ENCODE data around the gene RSL1D1.
"Not testable (repeated sequence)": the region's sequence is repeated elsewhere in the genome, so short reads cannot be mapped to it uniquely, and the experiment has no call there.

RSL1D1 gene

DNA sequence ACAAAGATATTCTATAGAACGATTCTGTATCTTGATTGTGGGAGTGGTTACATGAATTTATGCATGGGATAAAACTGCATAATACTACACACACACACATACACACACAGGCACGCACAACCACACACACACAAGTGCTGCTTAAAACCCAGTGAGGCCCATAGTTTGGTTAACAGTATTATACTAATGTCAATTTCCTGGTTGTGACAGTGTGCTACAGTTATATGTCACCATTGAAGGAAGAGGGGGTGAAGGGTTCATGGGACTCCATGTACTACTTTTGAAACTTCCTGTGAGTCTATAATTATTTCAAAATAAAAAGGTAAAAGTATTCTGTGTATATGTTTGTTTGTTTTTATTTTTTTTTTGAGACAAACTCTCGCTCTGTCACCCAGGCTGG is 62.4 kb downstream of the RSL1D1 start:
- no peak overlapping the region for H3K4me3 ChIP-seq (replicated peaks; ENCODE audit: low read depth, low read length)
- TF ChIP-seq, protein P1, sequence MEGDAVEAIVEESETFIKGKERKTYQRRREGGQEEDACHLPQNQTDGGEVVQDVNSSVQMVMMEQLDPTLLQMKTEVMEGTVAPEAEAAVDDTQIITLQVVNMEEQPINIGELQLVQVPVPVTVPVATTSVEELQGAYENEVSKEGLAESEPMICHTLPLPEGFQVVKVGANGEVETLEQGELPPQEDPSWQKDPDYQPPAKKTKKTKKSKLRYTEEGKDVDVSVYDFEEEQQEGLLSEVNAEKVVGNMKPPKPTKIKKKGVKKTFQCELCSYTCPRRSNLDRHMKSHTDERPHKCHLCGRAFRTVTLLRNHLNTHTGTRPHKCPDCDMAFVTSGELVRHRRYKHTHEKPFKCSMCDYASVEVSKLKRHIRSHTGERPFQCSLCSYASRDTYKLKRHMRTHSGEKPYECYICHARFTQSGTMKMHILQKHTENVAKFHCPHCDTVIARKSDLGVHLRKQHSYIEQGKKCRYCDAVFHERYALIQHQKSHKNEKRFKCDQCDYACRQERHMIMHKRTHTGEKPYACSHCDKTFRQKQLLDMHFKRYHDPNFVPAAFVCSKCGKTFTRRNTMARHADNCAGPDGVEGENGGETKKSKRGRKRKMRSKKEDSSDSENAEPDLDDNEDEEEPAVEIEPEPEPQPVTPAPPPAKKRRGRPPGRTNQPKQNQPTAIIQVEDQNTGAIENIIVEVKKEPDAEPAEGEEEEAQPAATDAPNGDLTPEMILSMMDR (IDR thresholded peaks at IDR 0.05; ENCODE audit: low read length, missing control alignments): no peak
- DNase-seq (ENCODE audit: low read depth): no peak

DNA sequence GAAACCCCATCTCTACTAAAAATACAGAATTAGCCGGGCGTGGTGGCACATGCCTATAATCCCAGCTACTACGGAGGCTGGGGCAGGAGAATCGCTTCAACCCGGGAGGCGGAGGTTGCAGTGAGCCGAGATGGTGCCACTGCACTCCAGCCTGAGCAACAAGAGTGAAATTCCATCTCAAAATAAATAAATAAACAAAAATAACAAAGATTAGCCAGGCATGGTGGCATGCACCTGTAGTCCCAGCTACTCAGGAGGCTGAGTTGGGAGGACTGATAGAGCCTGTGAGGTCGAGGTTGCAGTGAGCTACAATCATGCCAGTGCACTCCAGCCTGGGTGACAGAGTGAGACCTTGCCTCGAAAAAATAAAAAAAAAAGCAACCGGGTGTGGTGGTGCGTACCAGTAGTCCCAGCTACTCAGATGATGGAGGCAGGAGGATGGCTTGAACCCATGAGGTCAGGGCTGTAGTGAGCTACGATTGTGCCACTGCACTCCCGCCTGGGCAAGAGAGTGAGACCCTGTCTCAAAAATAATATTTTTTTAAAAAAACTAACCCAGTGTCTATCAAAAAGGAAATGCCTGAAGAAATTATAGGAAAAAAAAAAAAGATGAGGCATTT is 66.3 kb downstream of the RSL1D1 start:
- H3K4me3 ChIP-seq (replicated peaks; ENCODE audit: low read depth, low read length); DNase-seq (ENCODE audit: low read depth): not testable (repeated sequence)

DNA sequence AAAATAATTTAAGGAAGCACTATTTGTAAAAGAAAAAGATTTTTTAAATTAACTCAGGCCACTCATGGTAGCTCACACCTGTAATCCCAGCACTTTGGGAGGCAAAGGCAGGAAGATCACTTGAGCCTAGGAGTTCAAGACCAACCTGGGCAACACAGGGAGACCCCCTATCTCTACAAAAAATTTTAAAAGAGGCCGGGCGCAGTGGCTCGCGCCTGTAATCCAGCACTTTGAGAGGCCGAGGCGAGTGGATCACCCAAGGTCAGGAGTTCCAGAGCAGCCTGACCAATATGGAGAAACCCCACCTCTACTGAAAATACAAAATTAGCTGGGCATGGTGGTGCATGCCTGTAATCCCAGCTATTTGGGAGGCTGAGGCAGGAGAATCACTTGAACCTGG is 67.0 kb downstream of the RSL1D1 start:
- not testable (repeated sequence) for DNase-seq (ENCODE audit: low read depth); H3K4me3 ChIP-seq (replicated peaks; ENCODE audit: low read depth, low read length)

DNA sequence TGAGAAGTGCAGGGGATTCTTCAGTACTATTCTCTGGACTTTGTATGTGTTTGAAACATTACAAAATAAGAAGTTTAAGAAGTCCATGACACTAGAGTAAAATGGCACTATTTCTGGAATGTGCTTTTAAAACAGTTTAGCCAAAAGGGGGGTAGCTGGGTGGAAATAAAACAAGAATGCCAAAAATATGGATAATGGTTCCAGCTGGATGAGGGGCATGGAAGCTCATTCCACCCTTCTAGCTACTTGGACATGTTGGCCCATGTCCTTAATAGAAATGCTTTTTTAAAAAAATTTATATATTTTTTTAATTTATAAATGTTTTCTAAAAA is 67.3 kb downstream of the RSL1D1 start:
- TF ChIP-seq, protein P1 (IDR thresholded peaks at IDR 0.05; ENCODE audit: low read length, missing control alignments): no peak
- DNase-seq (ENCODE audit: low read depth): no peak
- peak overlapping the region; percentile 32 for H3K4me3 ChIP-seq (replicated peaks; ENCODE audit: low read depth, low read length)

All from fibroblast of pulmonary artery (primary cell).